HCT116 (cell line): ENCODE data around the gene SORL1. TPM values are rescaled to one million over a fixed set of nuclear protein-coding genes. Genes with fewer than 3 reads are reported as not detected.

ENCODE experiments used
- ATAC-seq: fragments of 200-7000 bp; cut with Tn5 transposase; 2 replicates; pipeline ENCODE4 v1.9.1; 2020; ENCODE audit warnings: mild to moderate bottlenecking, moderate library complexity
- BruUV-seq: library from RNA; stranded (reverse); fragments of 400-500 nt; replicated peaks from 2 replicates; lab custom pipeline; 2021; lab: Mats Ljungman, UMichigan
- CTCF ChIA-PET: fragments of 300-600 bp; sonication (Branson Sonifier 250); formaldehyde crosslinking; loops from one replicate; lab custom pipeline; 2021; ENCODE audit warnings: antibody characterized with exemption; lab: Charles Lee
- POLR2A ChIA-PET: fragments of 300-600, 350-600 bp; sonication (Branson Sonifier 250); formaldehyde crosslinking; loops from one replicate; lab custom pipeline; 2021; ENCODE audit warnings: antibody characterized with exemption; lab: Charles Lee
- RAD21 ChIA-PET, 2 experiments: fragments of 300-600 bp; sonication (Branson Sonifier 250); formaldehyde crosslinking; loops; one replicate each; lab custom pipeline; 2023; ENCODE audit warnings: low total read pairs in 2 of 2; ENCODE audit not compliant: uncharacterized antibody in 2 of 2, unreplicated experiment in 2 of 2, low non-redundant PET in 1 of 2; lab: Charles Lee
- DNase-seq: peaks from one replicate; pipeline ENCODE4 v3.0.0-alpha.2; 2010; ENCODE audit warnings: low read depth, low spot score
- H2AFZ ChIP-seq: fragments of 200-600 bp; shearing (Covaris generic), sonication (generic); 2 replicates; pipeline ENCODE4 v1.6.1; 2017; ENCODE audit warnings: low read depth, mixed run types, mixed read lengths, antibody characterized with exemption, low read length; ENCODE audit not compliant: poor library complexity, severe bottlenecking
- H3K27ac ChIP-seq: 2 replicates; pipeline ENCODE4 v1.5.1; 2012; ENCODE audit warnings: low read depth, low read length
- H3K27me3 ChIP-seq: fragments of 200-600 bp; sonication (generic); 2 replicates; pipeline ENCODE4 v1.6.1; 2016; ENCODE audit warnings: mixed run types, low read length, mixed read lengths; ENCODE audit not compliant: insufficient read depth
- H3K36me3 ChIP-seq, 2 experiments: fragments of 200-500 bp in 1 of 2; fragments of 200-600 bp in 1 of 2; sonication (Bioruptor generic) in 1 of 2; sonication (generic) in 1 of 2; 2 replicates each; pipeline versions ENCODE4 v1.5.1 to v1.6.1; 2014 to 2016; ENCODE audit warnings: low read length in 2 of 2, inconsistent platforms in 1 of 2, mixed read lengths in 1 of 2, mixed run types in 1 of 2; ENCODE audit not compliant: insufficient read depth in 2 of 2, control insufficient read depth in 1 of 2
- H3K4me1 ChIP-seq, 2 experiments: fragments of 200-600 bp in 1 of 2; sonication (generic) in 1 of 2; 2 replicates each; pipeline versions ENCODE4 v1.5.1 to v1.6.1; 2012 to 2017; ENCODE audit warnings: low read length in 2 of 2, inconsistent platforms in 1 of 2, mild to moderate bottlenecking in 1 of 2, mixed read lengths in 1 of 2, mixed run types in 1 of 2, moderate library complexity in 1 of 2; ENCODE audit not compliant: insufficient read depth in 2 of 2, control insufficient read depth in 1 of 2
- H3K4me2 ChIP-seq: fragments of 200-600 bp; sonication (generic); 2 replicates; pipeline ENCODE4 v1.6.1; 2017; ENCODE audit warnings: mixed run types, low read length, mixed read lengths
- H3K4me3 ChIP-seq, 2 experiments: fragments of 200-600 bp in 1 of 2; sonication (generic) in 1 of 2; replicated peaks in 1 of 2; 2 replicates each; pipeline ENCODE4 v1.5.1; 2011 to 2016; ENCODE audit warnings: low read length in 2 of 2, control low read depth in 1 of 2, low read depth in 1 of 2, mild to moderate bottlenecking in 1 of 2, mixed read lengths in 1 of 2, mixed run types in 1 of 2
- H3K79me2 ChIP-seq: fragments of 200-600 bp; sonication (generic); 2 replicates; pipeline ENCODE4 v1.6.1; 2017; ENCODE audit warnings: mild to moderate bottlenecking, mixed run types, low read length, moderate library complexity, mixed read lengths; ENCODE audit not compliant: insufficient read depth
- H3K9ac ChIP-seq: fragments of 200-600 bp; sonication (generic); 2 replicates; pipeline ENCODE4 v1.6.1; 2016; ENCODE audit warnings: low read length, mixed read lengths
- H3K9me2 ChIP-seq: fragments of 200-600 bp; sonication (generic), shearing (Covaris generic); 2 replicates; pipeline ENCODE4 v1.6.1; 2017; ENCODE audit warnings: mixed run types, mild to moderate bottlenecking, moderate library complexity; ENCODE audit not compliant: insufficient read depth
- H3K9me3 ChIP-seq, 2 experiments: fragments of 200-500 bp in 1 of 2; fragments of 200-600 bp in 1 of 2; sonication (Bioruptor generic) in 1 of 2; sonication (generic) in 1 of 2; 2 replicates each; pipeline ENCODE4 v1.6.1; 2014 to 2017; ENCODE audit warnings: low read length in 2 of 2, mixed read lengths in 2 of 2, inconsistent platforms in 1 of 2, low read depth in 1 of 2, mild to moderate bottlenecking in 1 of 2, mixed run types in 1 of 2, moderate library complexity in 1 of 2; ENCODE audit not compliant: control insufficient read depth in 1 of 2, insufficient read depth in 1 of 2
- H4K20me1 ChIP-seq: fragments of 200-600 bp; sonication (generic), shearing (Covaris generic); 2 replicates; pipeline ENCODE4 v1.6.1; 2017; ENCODE audit warnings: mixed run types, mild to moderate bottlenecking, moderate library complexity; ENCODE audit not compliant: insufficient read depth
- CEBPB ChIP-seq: IDR thresholded peaks from 2 replicates; pipeline ENCODE4 v1.6.1; 2012; ENCODE audit warnings: low read depth
- ELF1 ChIP-seq: IDR thresholded peaks from 2 replicates; pipeline ENCODE4 v1.6.1; 2012; ENCODE audit warnings: low read depth, borderline replicate concordance
- EZH2phosphoT487 ChIP-seq: fragments of 200-600 bp; IDR thresholded peaks from 2 replicates; pipeline ENCODE4 v1.6.1; 2018; ENCODE audit warnings: antibody characterized with exemption, borderline replicate concordance
- RAD21 ChIP-seq: IDR thresholded peaks from 2 replicates; pipeline ENCODE4 v1.6.1; 2012; ENCODE audit warnings: low read depth, mild to moderate bottlenecking
- SIN3A ChIP-seq: IDR thresholded peaks from 2 replicates; pipeline ENCODE4 v1.6.1; 2012; ENCODE audit warnings: low read depth
- SP1 ChIP-seq: IDR thresholded peaks from 2 replicates; pipeline ENCODE4 v1.6.1; 2012; ENCODE audit warnings: low read depth
- SRF ChIP-seq: IDR thresholded peaks from 2 replicates; pipeline ENCODE4 v1.6.1; 2012; ENCODE audit warnings: low read depth
- YY1 ChIP-seq: IDR thresholded peaks from 2 replicates; pipeline ENCODE4 v1.6.1; 2011; ENCODE audit warnings: low read length, low read depth, moderate library complexity, mild to moderate bottlenecking; ENCODE audit not compliant: insufficient replicate concordance; ENCODE audit errors: extremely low read depth
- intact Hi-C: fragments of 100-400 bp; cut with micrococcal nuclease; formaldehyde crosslinking; loops from 2 replicates; pipeline ENCODE4 v1.10.0; 2022
- total RNA-seq: library from RNA; stranded (reverse); gene quantifications from one replicate; pipeline ENCODE4 v1.2.1, GENCODE V29; 2021; ENCODE audit not compliant: unreplicated experiment
- TF ChIP-seq, protein P1 (sequence below): IDR thresholded peaks from 2 replicates; pipeline ENCODE4 v1.6.1; 2012; ENCODE audit warnings: low read depth
- TF ChIP-seq, protein P2 (sequence below): IDR thresholded peaks from 2 replicates; pipeline ENCODE4 v1.6.1; 2011; ENCODE audit warnings: mild to moderate bottlenecking, low read length, moderate library complexity; ENCODE audit not compliant: insufficient replicate concordance; ENCODE audit errors: extremely low read depth

SORL1 gene
- total RNA-seq, 1 experiment from 2014 or later = 17.4 TPM

DNA sequence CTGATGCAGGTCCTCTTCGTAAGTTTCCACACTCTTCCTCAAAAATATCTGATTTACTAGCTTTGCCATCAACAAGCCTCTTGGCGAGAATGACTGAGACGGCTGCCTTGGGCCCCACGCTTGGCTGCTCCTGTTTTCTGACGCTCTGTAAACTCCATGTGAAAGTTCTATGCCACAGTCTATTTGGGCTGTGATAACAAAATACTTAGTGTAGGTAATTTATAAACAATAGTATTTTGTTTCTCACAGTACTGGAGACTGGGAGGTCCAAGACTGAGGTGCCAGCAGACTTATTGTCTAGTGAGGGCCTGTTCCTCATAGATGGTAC lies 123.8 kb downstream of the SORL1 start:
- H4K20me1 ChIP-seq = no peaks in the 10 kb centered on the region
- CTCF ChIA-PET = interaction anchor here (1.0 kb wide), 1 partner anchor 15 kb away, joined by 3 read pairs; no protein-coding TSS in a partner anchor
- no peak overlapping the region for H2AFZ ChIP-seq
- TF ChIP-seq, protein P1, sequence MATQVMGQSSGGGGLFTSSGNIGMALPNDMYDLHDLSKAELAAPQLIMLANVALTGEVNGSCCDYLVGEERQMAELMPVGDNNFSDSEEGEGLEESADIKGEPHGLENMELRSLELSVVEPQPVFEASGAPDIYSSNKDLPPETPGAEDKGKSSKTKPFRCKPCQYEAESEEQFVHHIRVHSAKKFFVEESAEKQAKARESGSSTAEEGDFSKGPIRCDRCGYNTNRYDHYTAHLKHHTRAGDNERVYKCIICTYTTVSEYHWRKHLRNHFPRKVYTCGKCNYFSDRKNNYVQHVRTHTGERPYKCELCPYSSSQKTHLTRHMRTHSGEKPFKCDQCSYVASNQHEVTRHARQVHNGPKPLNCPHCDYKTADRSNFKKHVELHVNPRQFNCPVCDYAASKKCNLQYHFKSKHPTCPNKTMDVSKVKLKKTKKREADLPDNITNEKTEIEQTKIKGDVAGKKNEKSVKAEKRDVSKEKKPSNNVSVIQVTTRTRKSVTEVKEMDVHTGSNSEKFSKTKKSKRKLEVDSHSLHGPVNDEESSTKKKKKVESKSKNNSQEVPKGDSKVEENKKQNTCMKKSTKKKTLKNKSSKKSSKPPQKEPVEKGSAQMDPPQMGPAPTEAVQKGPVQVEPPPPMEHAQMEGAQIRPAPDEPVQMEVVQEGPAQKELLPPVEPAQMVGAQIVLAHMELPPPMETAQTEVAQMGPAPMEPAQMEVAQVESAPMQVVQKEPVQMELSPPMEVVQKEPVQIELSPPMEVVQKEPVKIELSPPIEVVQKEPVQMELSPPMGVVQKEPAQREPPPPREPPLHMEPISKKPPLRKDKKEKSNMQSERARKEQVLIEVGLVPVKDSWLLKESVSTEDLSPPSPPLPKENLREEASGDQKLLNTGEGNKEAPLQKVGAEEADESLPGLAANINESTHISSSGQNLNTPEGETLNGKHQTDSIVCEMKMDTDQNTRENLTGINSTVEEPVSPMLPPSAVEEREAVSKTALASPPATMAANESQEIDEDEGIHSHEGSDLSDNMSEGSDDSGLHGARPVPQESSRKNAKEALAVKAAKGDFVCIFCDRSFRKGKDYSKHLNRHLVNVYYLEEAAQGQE = no peak
- TF ChIP-seq EZH2phosphoT487 = no peak
- no peak overlapping the region for H3K9ac ChIP-seq
- ATAC-seq (no peak), DNase-seq (no peak)
- H3K27me3 ChIP-seq = no peaks in the 10 kb centered on the region
- H3K4me1 ChIP-seq = no peaks in the 10 kb centered on the region
- no peaks in the 10 kb centered on the region for H3K36me3 ChIP-seq
- RAD21 ChIA-PET = no interaction called here
- POLR2A ChIA-PET = no interaction called here
- H3K9me3 ChIP-seq = no peaks in the 10 kb centered on the region
- no peak overlapping the region for H3K27ac ChIP-seq
- H3K4me2 ChIP-seq = no peak overlapping the region
- BruUV-seq = no TSS peak
- H3K9me2 ChIP-seq = no peaks in the 10 kb centered on the region
- H3K79me2 ChIP-seq = no peaks in the 10 kb centered on the region
- no peak overlapping the region for H3K4me3 ChIP-seq
- intact Hi-C loops = no loop called here

DNA sequence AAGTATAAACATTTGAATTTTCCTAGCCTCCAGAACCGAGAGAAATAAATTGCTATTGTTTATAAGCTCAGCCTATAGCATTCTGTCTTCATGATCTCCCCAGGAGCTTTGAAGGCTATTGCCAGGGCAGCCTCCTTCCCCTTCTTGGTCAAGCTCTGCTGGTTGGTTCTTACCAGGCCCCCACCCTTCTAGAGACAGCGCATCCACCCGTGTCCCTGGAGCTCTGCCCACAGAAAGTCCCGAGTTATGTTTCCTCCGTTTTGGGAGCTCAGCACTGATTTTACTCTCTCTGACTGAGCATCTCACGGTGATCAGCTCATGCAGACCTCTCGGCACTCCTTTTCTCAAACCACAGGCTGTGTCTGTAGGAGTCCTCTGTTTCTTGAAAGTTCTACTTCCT lies 124.4 kb downstream of the SORL1 start:
- intact Hi-C loops = no loop called here
- Histone ChIP-seq H3K79me2 (no peaks in the 10 kb centered on the region), H3K9me3 (no peaks in the 10 kb centered on the region), H4K20me1 (no peaks in the 10 kb centered on the region), H2AFZ (no peak overlapping the region), H3K4me2 (no peak overlapping the region), H3K27ac (no peak overlapping the region), H3K4me3 (no peak overlapping the region), H3K27me3 (no peaks in the 10 kb centered on the region), H3K9ac (no peak overlapping the region), H3K9me2 (no peaks in the 10 kb centered on the region), H3K4me1 (no peaks in the 10 kb centered on the region), H3K36me3 (no peaks in the 10 kb centered on the region)
- ChIA-PET POLR2A (no interaction called here), RAD21 (no interaction called here), CTCF (interaction anchor here (1.0 kb wide), 1 partner anchor 15 kb away, joined by 3 read pairs; no protein-coding TSS in a partner anchor)
- DNase-seq (no peak), ATAC-seq (no peak)
- BruUV-seq = no TSS peak
- TF ChIP-seq SIN3A (no peak), RAD21 (no peak), EZH2phosphoT487 (no peak), SP1 (no peak), SRF (no peak), YY1 (no peak), ELF1 (no peak), CEBPB (no peak)
- TF ChIP-seq, protein P1 = no peak
- TF ChIP-seq, protein P2, sequence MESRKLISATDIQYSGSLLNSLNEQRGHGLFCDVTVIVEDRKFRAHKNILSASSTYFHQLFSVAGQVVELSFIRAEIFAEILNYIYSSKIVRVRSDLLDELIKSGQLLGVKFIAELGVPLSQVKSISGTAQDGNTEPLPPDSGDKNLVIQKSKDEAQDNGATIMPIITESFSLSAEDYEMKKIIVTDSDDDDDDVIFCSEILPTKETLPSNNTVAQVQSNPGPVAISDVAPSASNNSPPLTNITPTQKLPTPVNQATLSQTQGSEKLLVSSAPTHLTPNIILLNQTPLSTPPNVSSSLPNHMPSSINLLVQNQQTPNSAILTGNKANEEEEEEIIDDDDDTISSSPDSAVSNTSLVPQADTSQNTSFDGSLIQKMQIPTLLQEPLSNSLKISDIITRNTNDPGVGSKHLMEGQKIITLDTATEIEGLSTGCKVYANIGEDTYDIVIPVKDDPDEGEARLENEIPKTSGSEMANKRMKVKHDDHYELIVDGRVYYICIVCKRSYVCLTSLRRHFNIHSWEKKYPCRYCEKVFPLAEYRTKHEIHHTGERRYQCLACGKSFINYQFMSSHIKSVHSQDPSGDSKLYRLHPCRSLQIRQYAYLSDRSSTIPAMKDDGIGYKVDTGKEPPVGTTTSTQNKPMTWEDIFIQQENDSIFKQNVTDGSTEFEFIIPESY = no peak
